Activated B cell treated with CpG ODN at 0.5 μM for 24 hours (primary cell): ENCODE measurements around the gene CAVIN4. TPM values are rescaled to one million over a fixed set of nuclear protein-coding genes. Genes with fewer than 3 reads are reported as not detected.

Source experiments
- ATAC-seq: fragments of 200-7000 bp; cut with Tn5 transposase; one replicate; pipeline ENCODE4 v1.10.0; 2021; ENCODE audit warnings: low read depth, mild to moderate bottlenecking, moderate library complexity
- CTCF ChIA-PET: fragments of 350-600 bp; sonication (Branson Sonifier 250); formaldehyde crosslinking; loops from one replicate; lab custom pipeline; 2021; ENCODE audit warnings: antibody characterized with exemption; lab: Charles Lee
- POLR2A ChIA-PET: fragments of 350-600 bp; sonication (Branson Sonifier 250); formaldehyde crosslinking; loops from one replicate; lab custom pipeline; 2021; ENCODE audit warnings: antibody characterized with exemption; lab: Charles Lee
- DNase-seq: peaks from one replicate; pipeline ENCODE4 v3.0.0; 2022
- H3K27ac Mint-ChIP-seq: one replicate; pipeline ENCODE4 v1.8.0; 2020; ENCODE audit warnings: mixed read lengths
- H3K27me3 Mint-ChIP-seq: one replicate; pipeline ENCODE4 v1.8.0; 2021; ENCODE audit warnings: mixed read lengths
- H3K36me3 Mint-ChIP-seq: one replicate; pipeline ENCODE4 v1.8.0; 2021; ENCODE audit warnings: low read depth, mixed read lengths
- H3K4me1 Mint-ChIP-seq: one replicate; pipeline ENCODE4 v1.8.0; 2021; ENCODE audit warnings: mixed read lengths
- H3K4me3 Mint-ChIP-seq: one replicate; pipeline ENCODE4 v1.8.0; 2020; ENCODE audit warnings: mild to moderate bottlenecking, mixed read lengths
- H3K9me3 Mint-ChIP-seq: one replicate; pipeline ENCODE4 v1.8.0; 2020; ENCODE audit warnings: mixed read lengths
- CTCF ChIP-seq: fragments of 200-600 bp; IDR thresholded peaks from one replicate; pipeline ENCODE4 v1.8.0; 2022; ENCODE audit warnings: antibody characterized with exemption, mild to moderate bottlenecking
- intact Hi-C: fragments of 100-400 bp; cut with micrococcal nuclease; formaldehyde crosslinking; loops from one replicate; pipeline ENCODE4 v1.15.1; 2024
- total RNA-seq: library from RNA; stranded (reverse); gene quantifications from 2 replicates; pipeline ENCODE4 v1.2.3, GENCODE V29; 2022

CAVIN4 gene
- total RNA-seq, 1 donor from 2014 or later, result 0.09 TPM

- H3K36me3 Mint-ChIP-seq, result no peaks in the 10 kb centered on the region
- no peak overlapping the region for H3K27ac Mint-ChIP-seq
- no peak overlapping the region for H3K4me3 Mint-ChIP-seq
- ChIA-PET POLR2A (no interaction called here), CTCF (no interaction called here)
- DNase-seq (no peak), ATAC-seq (no peak)
- peaks cover 9% of the 10 kb centered on the region for H3K9me3 Mint-ChIP-seq
- intact Hi-C loops, result no loop called here
- peaks cover 6% of the 10 kb centered on the region for H3K27me3 Mint-ChIP-seq
- no peak for TF ChIP-seq CTCF
- H3K4me1 Mint-ChIP-seq, result no peaks in the 10 kb centered on the region
These were observed 46.1 kb downstream of the CAVIN4 start for GRCh38 chr9:100623969-100624368.

- DNase-seq (no peak), ATAC-seq (no peak)
- H3K27ac Mint-ChIP-seq, result no peak overlapping the region
- peaks cover 9% of the 10 kb centered on the region for H3K9me3 Mint-ChIP-seq
- POLR2A ChIA-PET, result no interaction called here
- no peaks in the 10 kb centered on the region for H3K36me3 Mint-ChIP-seq
- CTCF ChIA-PET, result no interaction called here
- no peak overlapping the region for H3K4me3 Mint-ChIP-seq
- intact Hi-C loops, result no loop called here
- no peaks in the 10 kb centered on the region for H3K4me1 Mint-ChIP-seq
- TF ChIP-seq CTCF, result no peak
- peaks cover 6% of the 10 kb centered on the region for H3K27me3 Mint-ChIP-seq
These were observed 49.1 kb downstream of the CAVIN4 start for GRCh38 chr9:100626949-100627348.

GRCh38 chr9:100637787-100638186, 59.9 kb downstream of the CAVIN4 start:
- DNase-seq (no peak), ATAC-seq (no peak)
- ChIA-PET CTCF (no interaction called here), POLR2A (no interaction called here)
- no peak overlapping the region for H3K27ac Mint-ChIP-seq
- peaks cover 21% of the 10 kb centered on the region for H3K27me3 Mint-ChIP-seq
- H3K36me3 Mint-ChIP-seq, result no peaks in the 10 kb centered on the region
- no peaks in the 10 kb centered on the region for H3K4me1 Mint-ChIP-seq
- no peak overlapping the region for H3K4me3 Mint-ChIP-seq
- H3K9me3 Mint-ChIP-seq, result peaks cover 5% of the 10 kb centered on the region
- intact Hi-C loops, result no loop called here
- TF ChIP-seq CTCF, result no peak

Other genes starting within 250 kb of the CAVIN4 start
- gene TEX10, start 225.1 kb upstream of the CAVIN4 start, total RNA-seq, result 26.5 and 28.7 TPM in 2 replicates
- 13.0 and 13.2 TPM in 2 replicates for gene MSANTD3, start 150.9 kb upstream of the CAVIN4 start, total RNA-seq
- 0.29 TPM in 1 of 2 replicates, not detected in the other for gene TMEFF1, start 104.9 kb upstream of the CAVIN4 start, total RNA-seq